ENCODE data around the gene TNNT3.

DNA sequence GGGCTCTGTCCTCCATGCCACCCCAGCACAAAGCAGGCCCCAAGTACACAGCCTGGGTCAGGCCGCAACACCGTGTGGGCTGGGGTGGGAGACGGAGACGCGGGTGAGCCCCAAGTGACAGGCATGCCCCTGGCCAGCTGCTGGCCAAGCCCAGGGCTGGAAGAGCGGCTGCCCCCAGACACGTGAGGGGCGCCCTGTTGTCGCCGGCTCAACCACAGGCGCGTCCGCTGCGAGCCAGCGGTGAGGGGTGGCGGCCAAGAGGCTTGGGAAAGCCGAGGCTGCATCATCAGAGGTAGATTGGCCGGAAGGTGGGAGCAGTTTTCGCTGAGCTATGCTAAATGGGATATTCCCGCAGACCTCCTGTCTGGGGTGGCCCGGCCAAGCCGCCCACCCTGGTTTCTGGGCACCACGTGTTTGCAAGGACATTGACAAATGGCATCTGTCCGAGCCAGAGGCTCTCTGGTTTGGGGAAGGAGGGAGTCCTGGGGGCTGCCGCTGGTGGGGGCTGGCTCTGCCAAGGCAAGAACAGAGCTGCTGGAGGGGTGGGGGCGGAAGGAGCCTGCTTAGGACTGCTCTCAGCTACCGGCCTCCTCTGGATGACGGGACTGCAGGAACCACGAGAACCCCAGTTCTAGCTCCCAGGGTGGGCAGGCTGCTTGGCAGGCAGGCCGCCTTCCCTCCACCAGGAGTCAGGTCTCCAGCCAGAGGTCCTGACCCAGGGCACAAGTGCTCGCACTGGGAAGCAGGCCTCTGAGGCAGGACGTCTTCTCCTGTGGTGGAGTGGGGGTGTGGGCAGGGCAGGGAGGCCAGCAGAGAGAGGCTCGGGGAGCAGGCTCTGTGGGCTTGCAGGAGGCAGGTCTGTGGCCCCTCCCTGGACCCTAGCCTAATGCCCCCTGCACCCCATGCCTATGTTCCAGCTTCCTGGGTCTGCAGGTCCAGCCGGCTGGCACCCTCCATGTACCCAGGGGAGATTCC, 28.4 kb upstream of the TNNT3 start:
- TF ChIP-seq, protein P1, sequence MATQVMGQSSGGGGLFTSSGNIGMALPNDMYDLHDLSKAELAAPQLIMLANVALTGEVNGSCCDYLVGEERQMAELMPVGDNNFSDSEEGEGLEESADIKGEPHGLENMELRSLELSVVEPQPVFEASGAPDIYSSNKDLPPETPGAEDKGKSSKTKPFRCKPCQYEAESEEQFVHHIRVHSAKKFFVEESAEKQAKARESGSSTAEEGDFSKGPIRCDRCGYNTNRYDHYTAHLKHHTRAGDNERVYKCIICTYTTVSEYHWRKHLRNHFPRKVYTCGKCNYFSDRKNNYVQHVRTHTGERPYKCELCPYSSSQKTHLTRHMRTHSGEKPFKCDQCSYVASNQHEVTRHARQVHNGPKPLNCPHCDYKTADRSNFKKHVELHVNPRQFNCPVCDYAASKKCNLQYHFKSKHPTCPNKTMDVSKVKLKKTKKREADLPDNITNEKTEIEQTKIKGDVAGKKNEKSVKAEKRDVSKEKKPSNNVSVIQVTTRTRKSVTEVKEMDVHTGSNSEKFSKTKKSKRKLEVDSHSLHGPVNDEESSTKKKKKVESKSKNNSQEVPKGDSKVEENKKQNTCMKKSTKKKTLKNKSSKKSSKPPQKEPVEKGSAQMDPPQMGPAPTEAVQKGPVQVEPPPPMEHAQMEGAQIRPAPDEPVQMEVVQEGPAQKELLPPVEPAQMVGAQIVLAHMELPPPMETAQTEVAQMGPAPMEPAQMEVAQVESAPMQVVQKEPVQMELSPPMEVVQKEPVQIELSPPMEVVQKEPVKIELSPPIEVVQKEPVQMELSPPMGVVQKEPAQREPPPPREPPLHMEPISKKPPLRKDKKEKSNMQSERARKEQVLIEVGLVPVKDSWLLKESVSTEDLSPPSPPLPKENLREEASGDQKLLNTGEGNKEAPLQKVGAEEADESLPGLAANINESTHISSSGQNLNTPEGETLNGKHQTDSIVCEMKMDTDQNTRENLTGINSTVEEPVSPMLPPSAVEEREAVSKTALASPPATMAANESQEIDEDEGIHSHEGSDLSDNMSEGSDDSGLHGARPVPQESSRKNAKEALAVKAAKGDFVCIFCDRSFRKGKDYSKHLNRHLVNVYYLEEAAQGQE (IDR thresholded peaks at IDR 0.05; ENCODE audit: low read depth), result no peak
- TF ChIP-seq CEBPB (IDR thresholded peaks at IDR 0.05) (no peak), YY1 (IDR thresholded peaks at IDR 0.05; ENCODE audit: low read depth) (no peak), EP300 (IDR thresholded peaks at IDR 0.05; ENCODE audit: borderline replicate concordance) (no peak), TEAD4 (IDR thresholded peaks at IDR 0.05) (no peak), EGR1 (IDR thresholded peaks at IDR 0.05) (no peak), FOXM1 (IDR thresholded peaks at IDR 0.05; ENCODE audit: borderline replicate concordance, low read depth) (no peak), MAX (IDR thresholded peaks at IDR 0.05) (no peak), ZBTB7A (IDR thresholded peaks at IDR 0.05; ENCODE audit: low read depth) (no peak), TAF1 (IDR thresholded peaks at IDR 0.05; ENCODE audit: low read depth) (no peak), RAD21 (IDR thresholded peaks at IDR 0.05; ENCODE audit: low read depth) (no peak), TCF12 (IDR thresholded peaks at IDR 0.05; ENCODE audit: low read depth) (no peak), NFIC (IDR thresholded peaks at IDR 0.05) (no peak)
- TF ChIP-seq, protein P2, sequence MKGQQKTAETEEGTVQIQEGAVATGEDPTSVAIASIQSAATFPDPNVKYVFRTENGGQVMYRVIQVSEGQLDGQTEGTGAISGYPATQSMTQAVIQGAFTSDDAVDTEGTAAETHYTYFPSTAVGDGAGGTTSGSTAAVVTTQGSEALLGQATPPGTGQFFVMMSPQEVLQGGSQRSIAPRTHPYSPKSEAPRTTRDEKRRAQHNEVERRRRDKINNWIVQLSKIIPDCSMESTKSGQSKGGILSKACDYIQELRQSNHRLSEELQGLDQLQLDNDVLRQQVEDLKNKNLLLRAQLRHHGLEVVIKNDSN (IDR thresholded peaks at IDR 0.05), result no peak
